WTC11 (cell line): ENCODE measurements around the gene ANKRD2. TPM values are rescaled to one million over a fixed set of nuclear protein-coding genes. Genes with fewer than 3 reads are reported as not detected.
A peak's percentile ranks its signal among the peaks of the same experiment; 100 is the strongest.

Source experiments
- ATAC-seq: fragments of 200-7000 bp; cut with Tn5 transposase; 2 replicates; pipeline ENCODE4 v1.10.0; 2021; ENCODE audit warnings: mild to moderate bottlenecking, moderate library complexity
- CTCF ChIA-PET: fragments of 300-600 bp; sonication (Branson Sonifier 250); formaldehyde crosslinking; loops from one replicate; lab custom pipeline; 2021; ENCODE audit warnings: antibody characterized with exemption; lab: Charles Lee
- POLR2A ChIA-PET: fragments of 350-600 bp; sonication (Branson Sonifier 250); formaldehyde crosslinking; loops from one replicate; lab custom pipeline; 2021; ENCODE audit warnings: antibody characterized with exemption; lab: Charles Lee
- DNase-seq: peaks from one replicate; pipeline ENCODE4 v3.0.0; 2021; ENCODE audit warnings: low spot score
- H3K27ac Mint-ChIP-seq: 2 replicates; pipeline ENCODE4 v1.8.0; 2021; ENCODE audit warnings: mixed read lengths
- H3K27me3 Mint-ChIP-seq: 2 replicates; pipeline ENCODE4 v1.8.0; 2021; ENCODE audit warnings: low read depth, mild to moderate bottlenecking, moderate library complexity, mixed read lengths
- H3K36me3 Mint-ChIP-seq: 2 replicates; pipeline ENCODE4 v1.8.0; 2021; ENCODE audit warnings: mixed read lengths
- H3K4me1 Mint-ChIP-seq: 2 replicates; pipeline ENCODE4 v1.8.0; 2022; ENCODE audit warnings: mixed read lengths
- H3K4me3 Mint-ChIP-seq: 2 replicates; pipeline ENCODE4 v1.8.0; 2021; ENCODE audit warnings: mild to moderate bottlenecking, moderate library complexity, mixed read lengths
- H3K9me3 Mint-ChIP-seq: 2 replicates; pipeline ENCODE4 v1.8.0; 2021; ENCODE audit warnings: mixed read lengths
- ATF1 ChIP-seq: sonication (generic); formaldehyde crosslinking; IDR thresholded peaks from 2 replicates; pipeline ENCODE4 v1.8.1; 2023; ENCODE audit warnings: mild to moderate bottlenecking, moderate library complexity, missing genetic modification reagents
- ESRRA ChIP-seq: sonication (generic); formaldehyde crosslinking; IDR thresholded peaks from 2 replicates; pipeline ENCODE4 v1.8.1; 2022; ENCODE audit warnings: mild to moderate bottlenecking, missing genetic modification reagents, borderline replicate concordance
- FOXJ3 ChIP-seq: sonication (generic); formaldehyde crosslinking; IDR thresholded peaks from 2 replicates; pipeline ENCODE4 v1.9.0; 2021; ENCODE audit warnings: missing genetic modification reagents, mild to moderate bottlenecking, borderline replicate concordance
- GABPB1 ChIP-seq: sonication (generic); formaldehyde crosslinking; IDR thresholded peaks from 2 replicates; pipeline ENCODE4 v1.8.1; 2023; ENCODE audit warnings: mild to moderate bottlenecking, missing genetic modification reagents
- KAT7 ChIP-seq: sonication (generic); formaldehyde crosslinking; IDR thresholded peaks from 2 replicates; pipeline ENCODE4 v1.8.1; 2023; ENCODE audit warnings: missing genetic modification reagents, mild to moderate bottlenecking, borderline replicate concordance
- MYBL2 ChIP-seq: sonication (generic); formaldehyde crosslinking; IDR thresholded peaks from 2 replicates; pipeline ENCODE4 v1.8.1; 2023; ENCODE audit warnings: mild to moderate bottlenecking, moderate library complexity, missing genetic modification reagents
- NFYB ChIP-seq: sonication (generic); formaldehyde crosslinking; conservative IDR thresholded peaks from 2 replicates; pipeline ENCODE4 v1.8.0; 2022; ENCODE audit warnings: low read depth, missing genetic modification reagents
- NR3C1 ChIP-seq: sonication (generic); formaldehyde crosslinking; conservative IDR thresholded peaks from 2 replicates; pipeline ENCODE4 v1.8.1; 2023; ENCODE audit warnings: low read depth, mild to moderate bottlenecking, missing genetic modification reagents
- PRRX2 ChIP-seq: fragments of 250-450 bp; sonication (Bioruptor Pico); IDR thresholded peaks from 2 replicates; pipeline ENCODE4 v1.8.0; 2021; ENCODE audit warnings: mild to moderate bottlenecking
- SOX15 ChIP-seq: fragments of 250-450 bp; sonication (Bioruptor Pico); IDR thresholded peaks from 2 replicates; pipeline ENCODE4 v1.9.0; 2021; ENCODE audit warnings: mild to moderate bottlenecking
- TP53 ChIP-seq: sonication (generic); formaldehyde crosslinking; IDR thresholded peaks from 2 replicates; pipeline ENCODE4 v1.8.1; 2023; ENCODE audit warnings: mild to moderate bottlenecking, missing genetic modification reagents
- ZBTB21 ChIP-seq: sonication (generic); formaldehyde crosslinking; IDR thresholded peaks from 2 replicates; pipeline ENCODE4 v1.8.1; 2023; ENCODE audit warnings: mild to moderate bottlenecking, missing genetic modification reagents, borderline replicate concordance
- total RNA-seq: library from RNA; stranded (reverse); gene quantifications from 3 replicates; pipeline ENCODE4 v1.2.3, GENCODE V29; 2021
- TF ChIP-seq, protein P1 (sequence below): sonication (generic); formaldehyde crosslinking; IDR thresholded peaks from 2 replicates; pipeline ENCODE4 v1.8.1; 2022; ENCODE audit warnings: low read depth, mild to moderate bottlenecking, moderate library complexity, missing genetic modification reagents, borderline replicate concordance
- TF ChIP-seq, protein P2 (sequence below): fragments of 250-450 bp; sonication (Bioruptor Pico); IDR thresholded peaks from 2 replicates; pipeline ENCODE4 v1.9.0; 2021; ENCODE audit warnings: mild to moderate bottlenecking

ANKRD2 gene
- total RNA-seq, 1 experiment from 2014 or later: not detected

DNA sequence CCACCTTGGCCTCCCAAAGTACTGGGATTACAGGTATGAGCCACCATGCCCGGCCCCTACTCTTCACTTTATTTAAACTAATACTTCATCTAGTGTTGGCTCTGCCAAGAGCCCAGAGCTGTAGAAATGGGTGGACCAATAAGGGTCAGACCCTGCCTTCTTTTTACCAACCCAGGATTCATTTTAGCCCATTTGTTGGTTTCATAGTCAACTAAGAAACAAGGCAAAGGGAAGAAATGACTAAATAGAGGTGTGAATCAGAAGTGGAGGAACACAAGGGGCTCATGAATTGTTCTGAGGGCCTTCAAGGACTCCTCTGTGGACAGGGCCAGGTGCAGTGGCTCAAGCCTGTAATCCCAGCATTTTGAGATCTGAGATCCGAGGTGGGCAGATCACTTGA is 1.1 kb downstream of the ANKRD2 start:
- Mint-ChIP-seq H3K27ac (no peak overlapping the region), H3K27me3 (no peaks in the 10 kb centered on the region), H3K4me3 (no peak overlapping the region), H3K4me1 (peaks cover 5% of the 10 kb centered on the region), H3K9me3 (no peaks in the 10 kb centered on the region), H3K36me3 (0 out of 2 replicates have a peak, but pooled peaks cover 5% of the 10 kb centered on the region)
- ATAC-seq (no peak), DNase-seq (no peak)
- ChIA-PET POLR2A (no interaction called here), CTCF (interaction anchor here (1.2 to 2.2 kb wide), 2 partner anchors 10 to 14 kb away, joined by 3 to 32 read pairs; partner anchors contain the start of gene HOGA1)
- no peak for TF ChIP-seq PRRX2 (CRISPR knock-in tag)

DNA sequence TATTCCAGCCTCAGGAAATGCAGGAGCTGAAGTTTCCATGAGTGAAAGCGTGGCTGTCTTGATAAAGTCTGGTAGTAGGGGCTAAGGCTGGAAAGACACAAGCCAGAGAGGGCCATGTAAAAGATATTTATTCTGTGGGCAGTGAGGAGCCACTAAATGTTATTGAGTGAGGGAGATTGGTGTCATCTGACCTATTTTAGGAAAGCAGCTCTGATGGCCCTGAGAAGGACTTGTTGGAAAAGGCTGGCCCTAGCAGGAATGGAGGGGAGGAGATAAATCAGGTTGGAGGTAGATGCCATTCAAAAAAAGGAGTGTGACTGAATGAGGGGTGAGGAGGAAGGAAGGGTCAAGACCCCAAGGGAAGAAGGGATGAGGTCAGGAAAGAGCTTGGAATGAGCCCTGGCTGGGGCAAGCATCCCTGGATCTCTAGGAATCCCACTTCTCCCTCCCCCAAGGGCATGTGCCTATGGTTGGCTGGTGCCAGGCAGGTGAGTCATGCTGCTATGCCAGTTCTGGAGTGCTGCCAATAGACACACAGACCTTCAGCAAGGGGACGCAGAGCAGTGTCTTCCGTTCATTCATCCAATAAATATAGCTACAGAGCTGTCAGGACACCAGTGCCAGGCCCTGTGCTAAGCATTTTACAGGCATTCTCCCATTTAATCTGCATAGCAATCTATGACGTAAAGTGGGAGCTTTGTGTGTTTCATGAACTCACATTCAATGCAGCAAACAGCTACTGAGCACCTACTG is 2.0 kb downstream of the ANKRD2 start:
- ChIA-PET CTCF (interaction anchor here (0.6 to 2.9 kb wide), 10 partner anchors 10 to 209 kb away, joined by 3 to 9 read pairs (median 4); partner anchors contain the start of gene HOGA1), POLR2A (interaction anchor here (0.7 kb wide), 1 partner anchor 38 kb away, joined by 3 read pairs; no protein-coding TSS in a partner anchor)
- H3K4me3 Mint-ChIP-seq: no peak overlapping the region

DNA sequence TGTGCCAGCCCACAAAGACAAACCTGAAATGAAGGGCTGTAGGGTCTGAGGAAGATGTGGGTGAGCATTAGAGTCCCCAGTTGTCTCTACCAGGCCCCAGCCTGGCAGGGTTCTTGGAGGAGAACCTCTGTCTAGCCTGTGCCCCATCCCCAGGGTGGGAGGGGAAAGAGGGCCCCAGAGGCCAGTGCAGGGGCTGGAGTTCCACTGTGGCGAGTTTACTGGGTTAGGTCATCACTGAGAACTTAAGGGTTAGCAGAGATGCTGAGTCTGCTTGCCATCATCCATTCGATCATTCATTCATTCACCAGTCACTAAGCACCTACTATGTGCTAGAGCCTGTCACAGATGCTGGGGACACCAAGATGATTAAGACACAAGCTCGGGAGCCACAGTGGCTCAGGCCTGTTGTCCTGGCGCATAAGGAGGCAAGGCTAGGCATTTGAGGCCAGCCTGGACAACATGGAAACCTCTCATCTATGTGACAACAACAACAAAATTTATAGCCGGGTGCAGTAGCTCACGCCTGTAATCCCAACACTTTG is 2.6 kb downstream of the ANKRD2 start:
- H3K27ac Mint-ChIP-seq: no peak overlapping the region; the same call in 1 of the 2 replicates
- CTCF ChIA-PET: interaction anchor here (0.6 to 2.9 kb wide), 12 partner anchors 9 to 150 kb away, joined by 3 to 9 read pairs (median 4); partner anchors contain the start of gene HOGA1
- no peaks in the 10 kb centered on the region for H3K9me3 Mint-ChIP-seq
- DNase-seq (no peak), ATAC-seq (no peak)
- H3K36me3 Mint-ChIP-seq: 0 out of 2 replicates have a peak, but pooled peaks cover 5% of the 10 kb centered on the region
- H3K27me3 Mint-ChIP-seq: no peaks in the 10 kb centered on the region
- H3K4me1 Mint-ChIP-seq: peaks cover 5% of the 10 kb centered on the region
- TF ChIP-seq, protein P1, sequence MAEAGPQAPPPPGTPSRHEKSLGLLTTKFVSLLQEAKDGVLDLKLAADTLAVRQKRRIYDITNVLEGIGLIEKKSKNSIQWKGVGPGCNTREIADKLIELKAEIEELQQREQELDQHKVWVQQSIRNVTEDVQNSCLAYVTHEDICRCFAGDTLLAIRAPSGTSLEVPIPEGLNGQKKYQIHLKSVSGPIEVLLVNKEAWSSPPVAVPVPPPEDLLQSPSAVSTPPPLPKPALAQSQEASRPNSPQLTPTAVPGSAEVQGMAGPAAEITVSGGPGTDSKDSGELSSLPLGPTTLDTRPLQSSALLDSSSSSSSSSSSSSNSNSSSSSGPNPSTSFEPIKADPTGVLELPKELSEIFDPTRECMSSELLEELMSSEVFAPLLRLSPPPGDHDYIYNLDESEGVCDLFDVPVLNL (CRISPR knock-in tag): no peak
- TF ChIP-seq KAT7 (CRISPR knock-in tag): no peak
- TF ChIP-seq, protein P2, sequence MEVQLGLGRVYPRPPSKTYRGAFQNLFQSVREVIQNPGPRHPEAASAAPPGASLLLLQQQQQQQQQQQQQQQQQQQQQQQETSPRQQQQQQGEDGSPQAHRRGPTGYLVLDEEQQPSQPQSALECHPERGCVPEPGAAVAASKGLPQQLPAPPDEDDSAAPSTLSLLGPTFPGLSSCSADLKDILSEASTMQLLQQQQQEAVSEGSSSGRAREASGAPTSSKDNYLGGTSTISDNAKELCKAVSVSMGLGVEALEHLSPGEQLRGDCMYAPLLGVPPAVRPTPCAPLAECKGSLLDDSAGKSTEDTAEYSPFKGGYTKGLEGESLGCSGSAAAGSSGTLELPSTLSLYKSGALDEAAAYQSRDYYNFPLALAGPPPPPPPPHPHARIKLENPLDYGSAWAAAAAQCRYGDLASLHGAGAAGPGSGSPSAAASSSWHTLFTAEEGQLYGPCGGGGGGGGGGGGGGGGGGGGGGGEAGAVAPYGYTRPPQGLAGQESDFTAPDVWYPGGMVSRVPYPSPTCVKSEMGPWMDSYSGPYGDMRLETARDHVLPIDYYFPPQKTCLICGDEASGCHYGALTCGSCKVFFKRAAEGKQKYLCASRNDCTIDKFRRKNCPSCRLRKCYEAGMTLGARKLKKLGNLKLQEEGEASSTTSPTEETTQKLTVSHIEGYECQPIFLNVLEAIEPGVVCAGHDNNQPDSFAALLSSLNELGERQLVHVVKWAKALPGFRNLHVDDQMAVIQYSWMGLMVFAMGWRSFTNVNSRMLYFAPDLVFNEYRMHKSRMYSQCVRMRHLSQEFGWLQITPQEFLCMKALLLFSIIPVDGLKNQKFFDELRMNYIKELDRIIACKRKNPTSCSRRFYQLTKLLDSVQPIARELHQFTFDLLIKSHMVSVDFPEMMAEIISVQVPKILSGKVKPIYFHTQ: no peak
- no peak overlapping the region for H3K4me3 Mint-ChIP-seq
- POLR2A ChIA-PET: interaction anchor here (0.7 kb wide), 1 partner anchor 37 kb away, joined by 3 read pairs; no protein-coding TSS in a partner anchor

More for the DNA sequence above, 2.0 kb downstream of the ANKRD2 start:
- Mint-ChIP-seq H3K4me1 (peaks cover 5% of the 10 kb centered on the region), H3K36me3 (0 out of 2 replicates have a peak, but pooled peaks cover 5% of the 10 kb centered on the region), H3K27me3 (no peaks in the 10 kb centered on the region), H3K27ac (peak overlapping the region; percentile 5; the same call in 1 of the 2 replicates), H3K9me3 (no peaks in the 10 kb centered on the region)
- ATAC-seq (peak; percentile 19; the same call in 1 of the 2 replicates), DNase-seq (no peak)
- no peak for TF ChIP-seq ESRRA (CRISPR knock-in tag)
- TF ChIP-seq MYBL2 (CRISPR knock-in tag): no peak
- TF ChIP-seq SOX15: no peak
- TF ChIP-seq, protein P2: no peak
- no peak for TF ChIP-seq NR3C1 (CRISPR knock-in tag)
- TF ChIP-seq TP53 (CRISPR knock-in tag): no peak
- no peak for TF ChIP-seq NFYB (CRISPR knock-in tag)
- TF ChIP-seq GABPB1 (CRISPR knock-in tag): no peak
- no peak for TF ChIP-seq FOXJ3 (CRISPR knock-in tag)
- TF ChIP-seq ZBTB21: no peak
- no peak for TF ChIP-seq ATF1
